Measurements from ENCODE around the gene PLPP3. TPM values are rescaled to one million over a fixed set of nuclear protein-coding genes. Genes with fewer than 3 reads are reported as not detected.
A peak's percentile ranks its signal among the peaks of the same experiment; 100 is the strongest.

PLPP3 gene
- total and polyA plus RNA-seq, 12 donors, result 16.2 to 136 (median 77.8) TPM

DNA sequence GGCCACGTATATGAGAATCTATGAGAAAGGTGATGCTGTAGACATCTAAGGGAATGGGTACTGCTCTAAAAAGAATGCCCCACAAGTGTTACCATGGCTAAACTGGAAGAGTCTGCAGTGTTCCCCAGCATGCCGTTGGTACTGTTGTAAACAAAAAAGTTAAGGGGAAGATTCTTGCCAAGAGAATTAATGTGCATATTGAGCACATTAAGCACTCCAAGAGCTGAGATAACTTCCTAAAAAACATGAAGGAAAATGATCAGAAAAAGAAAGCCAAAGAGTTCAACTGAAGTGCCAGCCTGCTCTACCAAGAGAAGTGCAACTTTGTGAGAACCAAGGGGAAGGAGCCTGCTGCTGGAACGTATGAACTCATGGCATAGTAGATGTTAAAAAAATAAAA is 40.8 kb downstream of the PLPP3 start:
- Histone ChIP-seq H3K4me1 (peaks cover 25 to 99% (median 92%) of the 10 kb centered on the region in 9 donors), H3K36me3 (peaks cover 0 to 37% (median 12%) of the 10 kb centered on the region in 9 donors), H3K9me3 (no peaks in the 10 kb centered on the region), H3K27me3 (no peaks in the 10 kb centered on the region), H3K4me3 (no peak overlapping the region), H3K27ac (peak overlapping the region in 6 of 10 donors; percentile 4 to 77 (median 62))
- 49 to 57% methylated on average over 3 of the region's 3 CpGs for WGBS, 2 donors
- intact Hi-C loops (cut with DNase I), result loop anchor here in 2 of 10 donors (5.0 kb wide), 2 partner anchors 34 to 39 kb away; partner anchors contain the start of gene PLPP3 (in 1 of the 2)
- ATAC-seq (no peak), DNase-seq (no peak)
- TF ChIP-seq, protein P1, sequence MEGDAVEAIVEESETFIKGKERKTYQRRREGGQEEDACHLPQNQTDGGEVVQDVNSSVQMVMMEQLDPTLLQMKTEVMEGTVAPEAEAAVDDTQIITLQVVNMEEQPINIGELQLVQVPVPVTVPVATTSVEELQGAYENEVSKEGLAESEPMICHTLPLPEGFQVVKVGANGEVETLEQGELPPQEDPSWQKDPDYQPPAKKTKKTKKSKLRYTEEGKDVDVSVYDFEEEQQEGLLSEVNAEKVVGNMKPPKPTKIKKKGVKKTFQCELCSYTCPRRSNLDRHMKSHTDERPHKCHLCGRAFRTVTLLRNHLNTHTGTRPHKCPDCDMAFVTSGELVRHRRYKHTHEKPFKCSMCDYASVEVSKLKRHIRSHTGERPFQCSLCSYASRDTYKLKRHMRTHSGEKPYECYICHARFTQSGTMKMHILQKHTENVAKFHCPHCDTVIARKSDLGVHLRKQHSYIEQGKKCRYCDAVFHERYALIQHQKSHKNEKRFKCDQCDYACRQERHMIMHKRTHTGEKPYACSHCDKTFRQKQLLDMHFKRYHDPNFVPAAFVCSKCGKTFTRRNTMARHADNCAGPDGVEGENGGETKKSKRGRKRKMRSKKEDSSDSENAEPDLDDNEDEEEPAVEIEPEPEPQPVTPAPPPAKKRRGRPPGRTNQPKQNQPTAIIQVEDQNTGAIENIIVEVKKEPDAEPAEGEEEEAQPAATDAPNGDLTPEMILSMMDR (IDR thresholded peaks at IDR 0.05), result no peak

DNA sequence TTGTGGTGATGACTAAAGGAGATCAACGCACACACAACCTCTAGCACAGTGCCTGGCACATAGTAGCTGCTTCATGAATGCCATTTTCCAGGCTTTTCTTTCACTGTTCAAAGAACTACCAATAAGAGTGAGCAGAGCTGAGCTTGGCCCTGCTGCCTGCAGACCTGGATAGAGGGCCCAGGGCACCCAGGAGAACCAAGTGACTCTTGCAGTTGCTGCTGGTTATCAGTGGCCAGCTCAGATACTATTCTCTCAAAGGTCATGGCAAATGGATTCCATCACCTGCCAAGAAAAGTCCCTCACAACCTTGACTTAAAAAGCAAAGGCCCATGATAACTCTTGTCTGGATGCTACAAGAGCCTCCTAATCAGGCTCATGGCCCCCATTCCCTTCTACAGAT is 41.7 kb downstream of the PLPP3 start:
- DNase-seq (no peak), ATAC-seq (peak in 4 of 8 donors; percentile 14 to 63 (median 34))
- Histone ChIP-seq H3K27ac (peak overlapping the region in 9 of 10 donors; percentile 5 to 77 (median 24)), H3K4me1 (peaks cover 25 to 100% (median 97%) of the 10 kb centered on the region in 9 donors), H3K4me3 (no peak overlapping the region), H3K36me3 (peaks cover 0 to 45% (median 12%) of the 10 kb centered on the region in 9 donors), H3K9me3 (no peaks in the 10 kb centered on the region), H3K27me3 (no peaks in the 10 kb centered on the region)
- 95% methylated on average over 1 of the region's 1 CpG for WGBS, 2 donors
- intact Hi-C loops (cut with DNase I), result loop anchor here in 2 of 10 donors (5.0 kb wide), 2 partner anchors 35 to 40 kb away; partner anchors contain the start of gene PLPP3 (in 1 of the 2)
- TF ChIP-seq, protein P1 (IDR thresholded peaks at IDR 0.05), result no peak

- H3K4me1 ChIP-seq, result peaks cover 26 to 100% (median 98%) of the 10 kb centered on the region in 9 donors
- no peaks in the 10 kb centered on the region for H3K27me3 ChIP-seq
- WGBS, 2 donors, result 40 to 53% methylated on average over 4 of the region's 4 CpGs
- peak in 1 of 2 donors; percentile 54 for DNase-seq
- no peaks in the 10 kb centered on the region for H3K9me3 ChIP-seq
- H3K27ac ChIP-seq, result peak overlapping the region; percentile 7 to 77 (median 46)
- peaks cover 0 to 60% (median 12%) of the 10 kb centered on the region in 9 donors for H3K36me3 ChIP-seq
- intact Hi-C loops (cut with DNase I), result loop anchor here in 2 of 10 donors (5.0 kb wide), 2 partner anchors 36 to 41 kb away; partner anchors contain the start of gene PLPP3 (in 1 of the 2)
- TF ChIP-seq, protein P1 (IDR thresholded peaks at IDR 0.05), result no peak
- no peak overlapping the region for H3K4me3 ChIP-seq
- ATAC-seq, result peak; percentile 36 to 90 (median 78)
Measured at GRCh38 chr1:56535939-56536338, 43.4 kb downstream of the PLPP3 start.

DNA sequence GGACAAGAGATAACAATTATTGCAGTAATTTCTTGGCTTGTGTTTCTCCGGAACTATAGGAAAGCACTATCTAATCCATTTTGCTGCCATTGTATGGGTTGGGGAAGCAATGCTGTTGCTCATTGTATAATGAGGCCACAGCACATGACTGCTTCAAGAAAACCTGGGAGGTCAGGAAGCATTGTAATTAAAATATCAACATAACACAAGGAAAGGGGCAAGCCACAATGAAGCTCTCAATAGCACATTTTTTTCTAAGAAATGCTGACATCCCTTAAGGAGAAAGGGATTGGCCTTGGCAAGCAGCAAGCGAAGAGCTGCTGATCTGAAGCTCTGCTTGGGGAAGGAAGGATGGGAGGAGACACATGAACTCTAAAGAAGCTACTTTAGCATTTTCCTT is 44.0 kb downstream of the PLPP3 start:
- TF ChIP-seq, protein P1 (IDR thresholded peaks at IDR 0.05), result no peak
- peak overlapping the region in 9 of 10 donors; percentile 7 to 77 (median 53) for H3K27ac ChIP-seq
- H3K9me3 ChIP-seq, result no peaks in the 10 kb centered on the region
- WGBS, 2 donors, result 68 to 79% methylated on average over 2 of the region's 2 CpGs
- no peak overlapping the region for H3K4me3 ChIP-seq
- DNase-seq, result no peak
- ATAC-seq, result no peak
- intact Hi-C loops (cut with DNase I), result loop anchor here in 2 of 10 donors (5.0 kb wide), 2 partner anchors 37 to 42 kb away; partner anchors contain the start of gene PLPP3 (in 1 of the 2)
- peaks cover 22 to 100% (median 98%) of the 10 kb centered on the region in 9 donors for H3K4me1 ChIP-seq
- peaks cover 0 to 61% (median 12%) of the 10 kb centered on the region in 9 donors for H3K36me3 ChIP-seq
- H3K27me3 ChIP-seq, result no peaks in the 10 kb centered on the region
